Measurements from ENCODE around the gene MAML3.

The MAML3 gene

GRCh38 chr4:139916041-139916440, 237.9 kb downstream of the MAML3 start:
- TF ChIP-seq, protein P1, sequence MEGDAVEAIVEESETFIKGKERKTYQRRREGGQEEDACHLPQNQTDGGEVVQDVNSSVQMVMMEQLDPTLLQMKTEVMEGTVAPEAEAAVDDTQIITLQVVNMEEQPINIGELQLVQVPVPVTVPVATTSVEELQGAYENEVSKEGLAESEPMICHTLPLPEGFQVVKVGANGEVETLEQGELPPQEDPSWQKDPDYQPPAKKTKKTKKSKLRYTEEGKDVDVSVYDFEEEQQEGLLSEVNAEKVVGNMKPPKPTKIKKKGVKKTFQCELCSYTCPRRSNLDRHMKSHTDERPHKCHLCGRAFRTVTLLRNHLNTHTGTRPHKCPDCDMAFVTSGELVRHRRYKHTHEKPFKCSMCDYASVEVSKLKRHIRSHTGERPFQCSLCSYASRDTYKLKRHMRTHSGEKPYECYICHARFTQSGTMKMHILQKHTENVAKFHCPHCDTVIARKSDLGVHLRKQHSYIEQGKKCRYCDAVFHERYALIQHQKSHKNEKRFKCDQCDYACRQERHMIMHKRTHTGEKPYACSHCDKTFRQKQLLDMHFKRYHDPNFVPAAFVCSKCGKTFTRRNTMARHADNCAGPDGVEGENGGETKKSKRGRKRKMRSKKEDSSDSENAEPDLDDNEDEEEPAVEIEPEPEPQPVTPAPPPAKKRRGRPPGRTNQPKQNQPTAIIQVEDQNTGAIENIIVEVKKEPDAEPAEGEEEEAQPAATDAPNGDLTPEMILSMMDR (IDR thresholded peaks at IDR 0.05), result no peak
- DNase-seq, result no peak
- H3K27me3 Mint-ChIP-seq (ENCODE audit: low read depth, poor library complexity), result peaks cover 2% of the 10 kb centered on the region
- no peak overlapping the region for H3K27ac Mint-ChIP-seq
- H3K9me3 Mint-ChIP-seq, result no peaks in the 10 kb centered on the region
- H3K4me3 Mint-ChIP-seq, result no peak overlapping the region
- peaks cover 92% of the 10 kb centered on the region for H3K4me1 Mint-ChIP-seq
- H3K36me3 Mint-ChIP-seq (ENCODE audit: low read depth), result peaks cover 27% of the 10 kb centered on the region

- Mint-ChIP-seq H3K4me3 (no peak overlapping the region), H3K27me3 (ENCODE audit: low read depth, poor library complexity) (peaks cover 2% of the 10 kb centered on the region), H3K36me3 (ENCODE audit: low read depth) (peaks cover 34% of the 10 kb centered on the region), H3K9me3 (no peaks in the 10 kb centered on the region), H3K4me1 (peaks cover 82% of the 10 kb centered on the region), H3K27ac (peak overlapping the region; percentile 30)
- DNase-seq, result no peak
- TF ChIP-seq, protein P1 (IDR thresholded peaks at IDR 0.05), result no peak
These were observed 238.9 kb downstream of the MAML3 start for GRCh38 chr4:139915037-139915436.

DNA sequence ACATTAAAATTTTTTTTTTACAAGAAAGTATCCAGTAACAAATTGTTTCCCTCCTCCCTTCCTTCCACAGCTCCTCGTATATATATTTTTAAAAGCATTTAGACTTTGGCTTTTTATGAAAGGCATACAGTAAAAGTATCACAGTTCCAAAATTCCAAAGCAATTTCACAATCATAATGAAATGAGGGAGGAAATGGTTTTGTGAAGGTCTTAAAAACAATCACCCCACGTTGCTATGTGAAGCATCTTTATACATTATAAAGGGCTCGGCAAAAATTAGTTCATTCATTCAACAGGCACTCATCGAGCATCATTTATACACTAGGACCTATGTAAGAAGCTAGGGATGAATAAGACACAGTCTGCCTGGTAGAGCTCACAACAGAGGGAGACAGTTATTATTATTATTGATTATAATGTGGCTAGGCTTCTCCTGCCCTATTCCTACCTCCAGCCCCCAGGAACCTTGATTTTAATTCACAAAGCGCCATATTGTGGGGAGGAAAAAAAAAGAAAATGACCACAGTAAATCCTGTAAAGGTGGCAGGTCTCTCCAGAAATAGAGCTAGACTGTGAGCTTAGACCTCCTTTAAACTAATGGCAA, 239.9 kb downstream of the MAML3 start:
- H3K4me1 Mint-ChIP-seq, result peaks cover 74% of the 10 kb centered on the region
- no peak for DNase-seq
- TF ChIP-seq, protein P1 (IDR thresholded peaks at IDR 0.05), result no peak
- H3K27me3 Mint-ChIP-seq (ENCODE audit: low read depth, poor library complexity), result peaks cover 2% of the 10 kb centered on the region
- H3K27ac Mint-ChIP-seq, result no peak overlapping the region
- peaks cover 34% of the 10 kb centered on the region for H3K36me3 Mint-ChIP-seq (ENCODE audit: low read depth)
- no peaks in the 10 kb centered on the region for H3K9me3 Mint-ChIP-seq
- H3K4me3 Mint-ChIP-seq, result peak overlapping the region; percentile 6

DNA sequence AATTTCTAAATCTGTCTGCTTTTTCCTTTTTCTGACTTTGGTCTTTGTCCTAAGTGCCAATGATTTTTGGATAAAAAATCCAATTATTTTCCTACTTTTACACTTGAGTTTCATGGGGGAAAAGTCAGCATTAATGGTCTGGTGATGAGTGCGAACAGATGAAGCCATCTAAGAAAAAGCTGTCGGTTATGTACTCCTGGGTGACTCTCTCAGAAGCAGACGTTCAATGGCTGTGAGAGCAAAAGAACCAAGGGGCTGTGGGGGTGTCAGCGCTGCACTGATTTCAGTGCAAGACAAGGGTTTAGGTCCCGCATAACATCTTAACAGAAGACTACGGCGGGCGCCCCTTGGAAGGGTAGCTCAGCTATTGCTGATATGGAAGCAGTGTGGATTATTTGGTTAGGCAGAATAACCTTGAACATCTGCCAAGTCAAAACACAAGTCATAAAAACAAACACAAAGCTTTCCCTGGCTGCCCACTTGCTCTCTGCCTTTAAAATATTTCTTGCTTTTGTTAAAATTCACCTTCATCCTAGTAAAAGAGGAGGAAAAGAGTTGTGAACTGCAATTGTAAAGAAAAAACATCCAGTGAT, 240.5 kb downstream of the MAML3 start:
- no peak overlapping the region for H3K27ac Mint-ChIP-seq
- H3K4me1 Mint-ChIP-seq, result peaks cover 67% of the 10 kb centered on the region

GRCh38 chr4:139912445-139912844, 241.5 kb downstream of the MAML3 start:
- Mint-ChIP-seq H3K27me3 (ENCODE audit: low read depth, poor library complexity) (peaks cover 2% of the 10 kb centered on the region), H3K27ac (no peak overlapping the region), H3K9me3 (no peaks in the 10 kb centered on the region), H3K36me3 (ENCODE audit: low read depth) (peaks cover 27% of the 10 kb centered on the region), H3K4me3 (no peak overlapping the region), H3K4me1 (peaks cover 63% of the 10 kb centered on the region)
- no peak for DNase-seq
- TF ChIP-seq, protein P1 (IDR thresholded peaks at IDR 0.05), result no peak

More for the DNA sequence above, 240.5 kb downstream of the MAML3 start:
- Mint-ChIP-seq H3K27me3 (ENCODE audit: low read depth, poor library complexity) (peaks cover 2% of the 10 kb centered on the region), H3K4me3 (no peak overlapping the region), H3K9me3 (no peaks in the 10 kb centered on the region), H3K36me3 (ENCODE audit: low read depth) (peaks cover 32% of the 10 kb centered on the region)
- DNase-seq, result no peak
- TF ChIP-seq, protein P1 (IDR thresholded peaks at IDR 0.05), result no peak

GRCh38 chr4:139910106-139910505, 243.9 kb downstream of the MAML3 start:
- peaks cover 2% of the 10 kb centered on the region for H3K27me3 Mint-ChIP-seq (ENCODE audit: low read depth, poor library complexity)
- H3K9me3 Mint-ChIP-seq, result peaks cover 15% of the 10 kb centered on the region
- no peak overlapping the region for H3K27ac Mint-ChIP-seq
- DNase-seq, result no peak
- peaks cover 44% of the 10 kb centered on the region for H3K36me3 Mint-ChIP-seq (ENCODE audit: low read depth)
- no peak overlapping the region for H3K4me3 Mint-ChIP-seq
- peaks cover 39% of the 10 kb centered on the region for H3K4me1 Mint-ChIP-seq
- TF ChIP-seq, protein P1 (IDR thresholded peaks at IDR 0.05), result no peak
